GM11168 (cell line): ENCODE results near the gene CTRB2.

Source experiments
- in situ Hi-C: fragments of 300-500 bp; cut with MboI; formaldehyde crosslinking; loops from one replicate; pipeline ENCODE4 v1.12.0; 2022; ENCODE audit warnings: low sequenced_read_pairs; ENCODE audit not compliant: unreplicated experiment

CTRB2 gene

DNA sequence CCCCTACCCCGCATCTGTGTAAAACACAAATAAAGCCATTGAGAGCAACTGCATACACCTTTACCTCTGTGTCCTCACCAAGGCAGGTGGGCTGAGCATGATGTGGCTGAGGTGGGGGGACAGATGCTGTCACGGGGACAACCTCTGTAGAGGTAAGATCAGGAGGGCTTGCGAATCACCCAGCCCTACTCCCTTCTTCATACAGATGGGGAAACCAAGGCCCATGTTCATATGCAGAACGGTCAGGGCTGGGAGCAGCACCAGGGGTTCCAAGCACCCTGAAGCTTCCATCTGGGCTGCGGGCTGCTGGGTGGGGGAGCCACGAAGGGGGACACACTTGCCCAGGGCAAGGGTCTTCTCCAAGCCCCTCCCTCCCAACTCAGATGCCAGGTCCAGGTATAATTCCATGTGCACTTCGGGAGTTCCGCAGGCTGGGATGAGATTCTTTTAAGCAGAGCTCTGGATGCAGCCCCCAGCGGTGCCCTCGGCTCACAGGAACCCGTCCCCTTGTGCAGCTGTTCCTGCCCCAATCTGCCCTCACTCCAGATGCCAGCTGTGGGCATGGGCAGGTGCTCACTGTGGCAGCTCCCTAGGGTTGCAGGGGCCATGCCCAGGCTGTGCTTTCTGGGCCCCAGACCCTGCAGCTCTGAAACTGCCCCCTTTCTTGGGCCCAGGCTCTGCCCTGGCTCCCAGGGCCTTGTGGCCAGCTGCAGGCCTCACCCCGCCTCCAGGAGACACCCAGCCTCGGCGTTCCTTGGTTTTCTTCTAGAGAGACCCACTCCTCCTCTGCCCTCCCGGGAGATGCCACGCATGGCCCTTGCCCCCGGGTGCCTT is 21.4 kb upstream of the CTRB2 start:
- in situ Hi-C loops, result no loop called here

DNA sequence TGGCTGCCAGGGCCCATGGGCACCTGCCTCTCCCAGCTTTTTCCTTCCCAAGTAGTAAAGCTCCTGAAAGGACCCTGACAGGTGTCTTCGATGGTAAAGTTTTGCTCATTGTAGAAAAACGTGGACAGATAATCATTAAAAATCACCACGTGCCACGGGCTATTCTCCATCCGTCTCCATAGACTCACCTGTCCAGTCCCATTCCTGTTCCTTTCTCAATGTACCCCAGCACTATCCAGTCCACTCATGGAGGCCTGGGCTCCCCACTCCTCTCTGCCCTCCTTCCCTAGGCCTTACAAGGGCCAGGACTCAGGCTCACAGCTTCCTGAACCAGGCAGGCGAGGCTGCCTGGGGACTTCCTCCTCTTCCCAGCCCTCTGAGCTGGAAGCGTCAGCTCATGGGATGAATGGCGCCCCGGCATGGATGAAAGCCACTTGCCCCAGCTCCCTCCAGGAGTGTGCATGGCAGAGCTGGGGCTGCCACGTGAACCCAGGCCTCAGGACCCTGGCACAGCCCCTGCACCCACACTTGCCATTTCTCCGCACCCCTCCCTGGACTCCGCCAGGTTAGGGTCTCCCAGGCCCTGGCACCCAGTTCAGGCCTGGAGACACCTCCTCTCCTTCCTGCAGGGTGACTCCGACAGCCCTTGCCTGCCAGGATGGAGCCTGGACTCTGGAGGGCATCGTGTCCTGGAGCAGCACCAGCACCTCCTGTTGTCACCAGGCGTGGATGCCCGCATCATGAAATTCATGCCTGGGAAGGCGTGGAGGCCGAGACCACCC is 20.6 kb upstream of the CTRB2 start:
- in situ Hi-C loops, result no loop called here

DNA sequence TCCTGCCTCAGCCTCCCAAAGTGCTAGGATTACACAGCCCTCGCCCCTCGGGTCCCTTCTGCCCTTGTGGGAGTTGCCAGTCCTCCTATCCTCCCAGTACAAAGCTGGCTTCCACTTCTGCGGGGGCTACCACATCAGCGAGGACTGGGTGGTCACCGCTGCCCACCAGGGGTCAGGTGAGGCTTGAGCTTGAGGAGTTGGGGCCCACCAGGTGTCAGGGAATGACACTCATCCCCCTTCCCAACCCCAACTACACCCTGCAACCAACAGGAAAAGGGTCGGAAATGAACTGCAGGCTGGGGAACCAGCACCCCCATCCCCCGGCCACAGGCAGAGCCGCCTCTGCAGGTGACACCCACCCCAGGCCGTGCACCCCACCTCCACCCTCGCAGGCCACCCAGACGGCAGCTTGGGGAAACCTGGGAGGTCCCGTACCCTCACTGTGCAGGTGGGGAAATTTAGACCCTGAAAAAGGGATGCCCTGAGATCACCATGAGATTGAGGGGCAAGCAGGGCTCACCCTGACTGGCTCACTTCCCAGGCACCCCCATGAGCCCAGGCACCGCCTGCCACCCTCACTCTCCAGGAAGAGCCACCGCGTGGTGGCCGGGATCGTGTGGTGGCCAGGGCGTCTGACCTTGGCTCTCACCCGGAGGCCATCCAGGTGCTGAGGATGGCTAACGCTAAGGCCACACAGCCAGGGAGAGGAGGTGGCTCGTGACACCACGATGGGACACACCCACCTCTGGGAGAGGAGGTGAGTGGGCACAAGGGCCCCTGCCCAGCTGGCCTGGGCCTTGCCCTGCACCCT is 19.8 kb upstream of the CTRB2 start:
- in situ Hi-C loops, result no loop called here

DNA sequence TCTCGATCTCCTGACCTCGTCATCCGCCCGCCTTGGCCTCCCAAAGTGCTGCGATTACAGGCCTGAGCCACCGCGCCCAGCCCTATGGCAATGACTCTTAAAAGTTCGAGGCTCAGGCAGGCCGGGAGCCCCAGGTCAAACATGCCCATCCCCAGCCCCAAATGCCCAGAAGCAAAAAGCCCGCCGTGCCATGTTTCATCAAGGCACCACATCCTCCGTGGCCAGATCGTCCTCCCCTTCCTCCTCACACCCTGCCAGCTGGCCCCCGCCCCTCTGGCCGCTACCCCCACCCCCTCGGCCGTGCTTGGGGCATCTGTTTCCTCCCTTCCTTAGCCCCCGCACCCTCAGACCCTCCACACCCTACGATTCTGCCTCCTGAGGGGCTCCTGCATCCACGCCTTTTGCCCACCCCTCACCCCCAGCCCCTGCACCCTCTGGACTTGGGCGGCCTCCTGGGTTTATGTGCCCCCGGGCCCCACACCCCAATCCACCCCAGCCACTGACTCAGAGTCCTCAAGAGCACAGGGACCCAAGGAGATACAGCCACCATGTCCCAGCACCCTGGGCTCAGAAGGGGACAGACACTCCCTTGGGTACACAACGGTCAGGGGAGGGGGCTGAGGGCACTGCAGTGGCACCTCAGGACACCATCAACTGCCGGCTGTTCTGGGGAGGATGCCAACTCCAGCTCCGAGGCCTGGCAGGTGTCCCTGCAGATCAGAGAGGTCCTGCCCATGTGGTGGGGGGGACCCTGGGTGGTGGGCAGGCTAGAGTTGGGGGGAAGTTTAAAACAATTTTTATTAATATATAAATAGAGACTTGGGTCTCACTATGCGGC is 18.9 kb upstream of the CTRB2 start:
- in situ Hi-C loops, result no loop called here

DNA sequence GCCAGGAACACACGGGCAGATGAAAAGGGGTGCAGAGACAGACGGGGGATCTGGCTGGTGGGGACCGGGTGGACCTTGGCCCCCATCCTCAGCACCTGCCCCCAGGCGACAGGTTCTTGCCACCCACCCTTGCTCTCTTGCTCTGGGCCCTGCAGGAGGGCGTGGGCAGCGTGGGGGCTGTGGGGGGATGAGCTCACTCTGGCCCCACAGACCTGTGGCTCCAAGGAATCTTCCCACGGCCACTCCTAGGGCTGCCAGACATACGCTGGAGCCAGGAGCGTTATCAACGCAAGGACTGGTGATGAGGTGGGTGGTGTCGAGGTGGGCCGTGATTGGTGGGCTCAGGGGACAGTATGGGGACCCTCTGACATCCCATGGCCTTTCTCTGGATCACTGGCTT is 18.1 kb upstream of the CTRB2 start:
- in situ Hi-C loops, result no loop called here

GRCh38 chr16:75224306-75225082 is 17.5 kb upstream of the CTRB2 start:
- in situ Hi-C loops, result loop anchor here (25.0 kb wide), 1 partner anchor 538 kb away; no protein-coding TSS in a partner anchor

DNA sequence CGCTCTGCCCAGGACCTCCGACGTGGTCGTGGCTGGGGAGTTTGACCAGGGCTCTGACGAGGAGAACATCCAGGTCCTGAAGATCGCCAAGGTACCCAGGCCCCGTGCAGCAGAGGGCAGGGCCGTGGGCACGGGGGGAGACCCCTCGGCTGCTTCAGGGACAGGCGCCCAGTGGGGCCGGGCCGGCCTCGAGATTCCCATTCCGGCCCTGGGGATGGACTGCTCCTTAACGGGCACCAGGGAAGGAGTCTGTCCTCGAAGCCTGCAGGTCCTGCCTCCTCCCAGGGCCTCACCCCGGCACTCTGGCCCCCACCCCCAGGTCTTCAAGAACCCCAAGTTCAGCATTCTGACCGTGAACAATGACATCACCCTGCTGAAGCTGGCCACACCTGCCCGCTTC is 16.2 kb upstream of the CTRB2 start:
- in situ Hi-C loops, result loop anchor here (25.0 kb wide), 1 partner anchor 539 kb away; no protein-coding TSS in a partner anchor

DNA sequence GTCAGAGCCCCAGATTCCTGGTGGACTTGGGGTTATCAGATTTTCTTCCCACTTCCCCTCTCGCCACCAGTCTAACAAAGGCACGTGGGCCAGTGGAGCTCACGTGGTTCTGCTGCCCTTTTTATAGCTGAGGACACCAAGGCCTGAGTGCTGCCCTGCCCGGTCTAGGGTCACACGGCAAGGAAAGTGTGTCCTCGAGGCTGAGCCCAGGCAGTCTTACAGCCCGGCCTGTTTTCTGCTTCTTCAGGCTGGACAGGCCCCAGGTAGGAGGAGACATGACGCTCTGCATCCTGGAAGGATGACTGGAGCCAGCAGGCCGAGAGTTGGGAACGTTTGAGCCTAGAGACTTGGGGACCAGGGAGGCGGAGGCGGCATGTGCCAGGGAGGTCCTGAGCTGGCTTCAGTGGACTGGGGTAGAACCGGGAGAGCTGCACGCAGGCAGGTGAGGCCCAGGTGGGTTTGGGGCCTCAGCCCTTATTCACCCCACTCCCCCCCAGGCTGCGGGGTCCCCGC is 15.4 kb upstream of the CTRB2 start:
- in situ Hi-C loops, result loop anchor here (25.0 kb wide), 1 partner anchor 540 kb away; no protein-coding TSS in a partner anchor

DNA sequence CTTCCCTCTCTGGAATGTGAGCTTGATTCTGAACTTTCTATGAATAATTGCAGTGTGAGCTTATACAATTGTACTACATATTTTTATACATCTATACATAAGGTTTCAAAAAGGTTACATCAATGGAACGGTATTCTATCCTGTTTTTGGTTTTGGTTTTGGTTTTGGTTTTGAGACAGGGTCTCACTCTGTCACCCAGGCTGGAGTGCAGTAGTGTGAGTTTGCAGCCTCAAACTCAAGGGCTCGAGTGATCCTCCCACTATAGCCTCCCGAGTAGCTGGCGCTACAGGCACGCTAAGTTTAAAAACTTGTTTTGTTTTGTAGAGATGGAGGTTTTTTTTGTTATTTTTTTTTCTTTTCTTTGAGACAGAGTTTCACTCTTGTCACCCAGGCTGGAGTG is 12.9 kb upstream of the CTRB2 start:
- in situ Hi-C loops, result loop anchor here (25.0 kb wide), 1 partner anchor 542 kb away; no protein-coding TSS in a partner anchor

DNA sequence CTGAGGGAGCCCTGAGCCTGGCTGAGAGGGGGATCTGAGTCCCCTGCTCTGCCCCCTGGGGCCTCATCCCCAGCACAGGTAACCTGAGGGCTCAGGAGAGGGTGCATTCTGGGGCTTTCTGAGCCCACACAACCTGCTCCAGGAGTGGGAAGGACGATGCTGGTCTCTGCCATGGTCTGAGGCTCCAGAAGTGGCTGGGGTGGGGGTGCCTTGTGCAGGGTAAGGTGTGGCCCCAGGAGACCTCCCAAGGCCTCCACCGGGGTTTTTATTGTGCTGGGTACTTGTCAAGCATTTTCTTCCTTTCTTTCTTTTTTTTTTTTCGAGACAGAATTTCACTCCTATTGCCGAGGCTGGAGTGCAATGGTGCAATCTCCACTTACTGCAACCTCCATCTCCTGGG is 12.1 kb upstream of the CTRB2 start:
- in situ Hi-C loops, result loop anchor here (25.0 kb wide), 1 partner anchor 543 kb away; no protein-coding TSS in a partner anchor

DNA sequence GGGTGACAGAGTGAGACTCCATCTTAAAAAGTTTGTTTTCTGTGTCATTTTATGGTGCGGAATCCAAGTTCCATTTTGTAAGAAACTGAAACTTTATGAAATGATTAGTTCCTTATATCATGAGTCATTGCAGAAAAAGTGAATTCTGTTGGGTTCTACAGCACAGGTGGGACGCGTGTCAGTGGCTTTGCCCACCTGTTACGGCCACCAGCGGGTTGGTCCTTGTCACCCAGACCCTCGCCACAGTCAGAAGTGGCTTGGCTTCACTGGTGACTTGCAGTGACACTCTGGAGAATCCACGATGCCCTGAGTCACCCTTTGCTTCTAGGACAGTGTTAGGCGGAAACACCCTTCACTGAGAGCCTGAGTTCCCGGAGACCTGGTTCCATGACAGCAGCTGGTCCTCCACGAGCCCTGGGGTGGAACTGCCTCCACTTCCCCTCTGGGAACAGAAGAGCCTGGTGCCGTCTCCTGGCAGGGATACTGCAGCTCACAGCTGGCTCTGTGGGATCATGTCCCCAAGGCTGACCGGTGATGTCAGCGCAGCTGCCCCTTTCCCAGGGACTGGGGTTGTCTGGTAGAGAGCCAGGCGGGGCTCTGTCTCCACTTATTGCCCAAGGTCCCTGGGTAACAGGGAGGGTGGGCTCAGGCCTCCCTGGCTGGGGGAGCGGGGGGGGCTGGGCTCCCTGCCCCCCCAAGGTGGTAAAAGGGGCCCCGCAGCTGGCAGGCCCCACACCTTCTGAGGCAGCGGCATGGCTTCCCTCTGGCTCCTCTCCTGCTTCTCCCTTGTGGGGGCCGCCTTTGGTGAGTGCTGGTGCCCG is 11.5 kb upstream of the CTRB2 start, which contains the start of gene CTRB1:
CTRB1 (plus strand) TSS at position 733 of the 821 bp plus-strand sequence; CDS start at position 753, 20 bp downstream.
- in situ Hi-C loops, result loop anchor here (25.0 kb wide), 1 partner anchor 544 kb away; no protein-coding TSS in a partner anchor

GRCh38 chr16:75217389-75217851 is 10.5 kb upstream of the CTRB2 start:
- in situ Hi-C loops, result loop anchor here (25.0 kb wide), 1 partner anchor 545 kb away; no protein-coding TSS in a partner anchor

- in situ Hi-C loops, result loop anchor here (25.0 kb wide), 1 partner anchor 546 kb away; no protein-coding TSS in a partner anchor
Observed at GRCh38 chr16:75216576-75216975, 9.6 kb upstream of the CTRB2 start.

DNA sequence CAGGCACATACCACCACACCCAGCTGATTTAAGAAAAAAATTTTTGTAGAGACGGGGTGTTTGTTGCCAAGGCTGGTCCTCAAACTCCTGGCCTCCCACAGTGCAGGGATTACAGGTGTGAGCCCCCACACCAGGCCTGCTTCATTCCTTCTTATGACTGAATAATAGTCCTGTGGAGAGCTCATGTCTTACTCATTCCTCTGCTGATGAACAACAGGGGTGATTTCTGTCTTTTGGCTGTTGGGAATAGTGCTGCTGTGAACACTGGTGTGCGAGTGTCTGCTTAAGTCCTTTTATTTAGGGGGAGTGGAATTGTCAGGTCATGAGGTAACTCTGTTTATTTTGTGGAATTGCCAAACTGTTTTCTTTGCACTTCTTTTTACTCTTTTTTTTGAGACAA is 9.2 kb upstream of the CTRB2 start:
- in situ Hi-C loops, result loop anchor here (25.0 kb wide), 1 partner anchor 546 kb away; no protein-coding TSS in a partner anchor

GRCh38 chr16:75211286-75211685 is 4.3 kb upstream of the CTRB2 start:
- in situ Hi-C loops, result loop anchor here (25.0 kb wide), 1 partner anchor 551 kb away; no protein-coding TSS in a partner anchor

GRCh38 chr16:75209944-75210343 is 3.0 kb upstream of the CTRB2 start:
- in situ Hi-C loops, result loop anchor here (25.0 kb wide), 1 partner anchor 552 kb away; no protein-coding TSS in a partner anchor

DNA sequence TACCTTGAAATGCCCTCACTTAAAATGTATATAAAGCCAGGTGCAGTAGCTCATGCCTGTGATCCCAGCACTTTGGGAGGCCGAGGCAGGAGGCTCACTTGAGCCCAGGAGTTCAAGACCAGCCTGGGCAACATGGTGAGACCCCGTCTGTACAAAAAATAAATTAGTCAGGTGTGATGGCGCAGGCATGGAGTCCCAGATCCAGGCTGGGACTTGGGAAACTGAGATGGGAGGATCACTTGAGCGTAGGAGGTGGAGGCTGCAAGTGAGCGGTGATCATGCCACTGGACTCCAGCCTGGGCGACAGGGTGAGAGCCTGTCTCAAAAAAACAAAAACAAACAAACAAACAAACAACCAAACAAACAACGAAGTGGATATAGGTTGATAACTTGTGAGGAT is 2.6 kb upstream of the CTRB2 start:
- in situ Hi-C loops, result loop anchor here (25.0 kb wide), 1 partner anchor 553 kb away; no protein-coding TSS in a partner anchor
